ENCODE results near the gene KPNB1.
A peak's percentile ranks its signal among the peaks of the same experiment; 100 is the strongest.

Gene KPNB1

GRCh38 chr17:47728214-47728877, 78.6 kb downstream of the KPNB1 start:
- no peak for DNase-seq (ENCODE audit: low read depth)

- DNase-seq (ENCODE audit: low read depth) = no peak
These were observed 79.8 kb downstream of the KPNB1 start for GRCh38 chr17:47729476-47729875.

GRCh38 chr17:47730681-47731080, 81.0 kb downstream of the KPNB1 start:
- DNase-seq (ENCODE audit: low read depth) = no peak

GRCh38 chr17:47731396-47731795, 81.7 kb downstream of the KPNB1 start:
- no peak for DNase-seq (ENCODE audit: low read depth)

- no peak for DNase-seq (ENCODE audit: low read depth)
These were observed 82.8 kb downstream of the KPNB1 start for GRCh38 chr17:47732399-47733046.

- peak; percentile 88 for DNase-seq (ENCODE audit: low read depth)
These were observed 83.4 kb downstream of the KPNB1 start, which contains the start of gene TBX21 for GRCh38 chr17:47733047-47733673. TBX21 (plus strand) TSS chr17:47733236; CDS start chr17:47733455, 219 bp downstream.

GRCh38 chr17:47733674-47734410, 84.1 kb downstream of the KPNB1 start:
- no peak for DNase-seq (ENCODE audit: low read depth)

- DNase-seq (ENCODE audit: low read depth) = no peak
These were observed 85.4 kb downstream of the KPNB1 start for GRCh38 chr17:47735139-47735464.

All from activated T-helper 9 cell treated with anti-CD3 and anti-CD28 coated beads, Interleukin-2, amount 50 U/mL, for 16 hours (primary cell).